CD14-positive monocyte (primary cell): ENCODE data around the gene DOCK4. TPM values are rescaled to one million over a fixed set of nuclear protein-coding genes. Genes with fewer than 3 reads are reported as not detected.

ENCODE experiments used
- DNase-seq, 3 donors: peaks; one replicate each; pipeline ENCODE4 v3.0.0-alpha.2; 2011 to 2022
- H2AFZ ChIP-seq: 2 replicates; pipeline ENCODE4 v1.6.0; 2012; ENCODE audit warnings: mild to moderate bottlenecking, low read depth, low read length, inconsistent platforms; ENCODE audit not compliant: insufficient read depth, poor library complexity, severe bottlenecking
- H3K27ac ChIP-seq, 2 donors: 1 replicate in 1 of 2; 2 replicates in 1 of 2; pipeline ENCODE4 v1.5.1; 2012 to 2013; ENCODE audit warnings: low read length in 2 of 2, control low read depth in 1 of 2, inconsistent platforms in 1 of 2, low read depth in 1 of 2, mild to moderate bottlenecking in 1 of 2
- H3K27me3 ChIP-seq, 2 donors: one replicate each; pipeline versions ENCODE4 v1.6.0 to v1.6.1; 2011 to 2013; ENCODE audit warnings: low read length in 2 of 2; ENCODE audit not compliant: control insufficient read depth in 2 of 2, insufficient read depth in 2 of 2
- H3K36me3 ChIP-seq, 2 donors: replicated peaks in 1 of 2; 1 replicate in 1 of 2; 2 replicates in 1 of 2; pipeline versions ENCODE4 v1.5.1 to v1.6.1; 2012 to 2013; ENCODE audit warnings: low read length in 2 of 2, control low read depth in 1 of 2, inconsistent platforms in 1 of 2, mild to moderate bottlenecking in 1 of 2; ENCODE audit not compliant: insufficient read depth in 2 of 2, control insufficient read depth in 1 of 2
- H3K4me1 ChIP-seq, 2 donors: 1 replicate in 1 of 2; 2 replicates in 1 of 2; pipeline versions ENCODE4 v1.5.1 to v1.6.1; 2012 to 2013; ENCODE audit warnings: low read length in 2 of 2, control low read depth in 1 of 2, inconsistent platforms in 1 of 2, mild to moderate bottlenecking in 1 of 2, moderate library complexity in 1 of 2; ENCODE audit not compliant: insufficient read depth in 2 of 2, control insufficient read depth in 1 of 2
- H3K4me2 ChIP-seq: replicated peaks from 2 replicates; pipeline ENCODE3; 2012; ENCODE audit warnings: low read length, moderate library complexity, mild to moderate bottlenecking; ENCODE audit not compliant: poor library complexity, severe bottlenecking; ENCODE audit errors: extremely low read depth
- H3K4me3 ChIP-seq, 3 experiments: fragments of 200-600 bp in 1 of 3; sonication (generic) in 1 of 3; replicated peaks in 1 of 3; 1 replicate in 2 of 3; 2 replicates in 1 of 3; pipeline ENCODE4 v1.5.1; 2011 to 2013; ENCODE audit warnings: low read length in 3 of 3, mild to moderate bottlenecking in 3 of 3, control low read depth in 2 of 3, low read depth in 2 of 3, inconsistent platforms in 1 of 3, moderate library complexity in 1 of 3
- H3K79me2 ChIP-seq: 2 replicates; pipeline ENCODE4 v1.6.0; 2012; ENCODE audit warnings: mild to moderate bottlenecking, control low read depth, inconsistent platforms, low read length, moderate library complexity; ENCODE audit not compliant: insufficient read depth
- H3K9ac ChIP-seq: 2 replicates; pipeline ENCODE4 v1.6.0; 2017; ENCODE audit warnings: low read length, mild to moderate bottlenecking; ENCODE audit not compliant: insufficient read depth, poor library complexity, severe bottlenecking
- H3K9me3 ChIP-seq, 2 donors: replicated peaks in 1 of 2; 1 replicate in 1 of 2; 2 replicates in 1 of 2; pipeline versions ENCODE4 v1.5.1 to v1.6.1; 2012 to 2013; ENCODE audit warnings: low read length in 2 of 2, control low read depth in 1 of 2; ENCODE audit not compliant: control insufficient read depth in 1 of 2, insufficient read depth in 1 of 2
- H4K20me1 ChIP-seq: 2 replicates; pipeline ENCODE4 v1.6.0; 2012; ENCODE audit warnings: mild to moderate bottlenecking, low read length, control low read depth, moderate library complexity; ENCODE audit not compliant: insufficient read depth
- H3K27ac Mint-ChIP-seq, 7 donors: one replicate each; pipeline ENCODE4 v1.8.0; 2020; ENCODE audit warnings: mild to moderate bottlenecking in 7 of 7, mixed read lengths in 7 of 7, moderate library complexity in 6 of 7, inconsistent platforms in 2 of 7
- H3K27me3 Mint-ChIP-seq, 3 donors: one replicate each; pipeline ENCODE4 v1.8.0; 2021 to 2022; ENCODE audit warnings: low read depth in 3 of 3, mild to moderate bottlenecking in 3 of 3, mixed read lengths in 3 of 3, moderate library complexity in 3 of 3, inconsistent platforms in 1 of 3
- H3K36me3 Mint-ChIP-seq, 2 donors: one replicate each; pipeline ENCODE4 v1.8.0; 2020; ENCODE audit warnings: mixed read lengths in 2 of 2, inconsistent platforms in 1 of 2, mild to moderate bottlenecking in 1 of 2
- H3K4me1 Mint-ChIP-seq: one replicate; pipeline ENCODE4 v1.8.0; 2020; ENCODE audit warnings: mild to moderate bottlenecking, mixed read lengths
- H3K4me3 Mint-ChIP-seq, 2 donors: one replicate each; pipeline ENCODE4 v1.8.0; 2020; ENCODE audit warnings: mild to moderate bottlenecking in 2 of 2, mixed read lengths in 2 of 2, moderate library complexity in 1 of 2
- H3K9me3 Mint-ChIP-seq, 7 donors: one replicate each; pipeline ENCODE4 v1.8.0; 2020 to 2022; ENCODE audit warnings: mixed read lengths in 7 of 7, mild to moderate bottlenecking in 6 of 7, moderate library complexity in 6 of 7, inconsistent platforms in 2 of 7
- CTCF ChIP-seq: fragments of 200-600 bp; IDR thresholded peaks from one replicate; pipeline ENCODE4 v1.8.0; 2022; ENCODE audit warnings: antibody characterized with exemption, mild to moderate bottlenecking
- WGBS: methylation state at CpG from one replicate; pipeline ENCODE4 v1.1.5; 2013; ENCODE audit warnings: missing lambda C conversion rate; ENCODE audit not compliant: insufficient coverage; 5-methylcytosine and 5-hydroxymethylcytosine counted together
- intact Hi-C, 2 donors: fragments of 100-400 bp; cut with micrococcal nuclease; formaldehyde crosslinking; loops; one replicate each; pipeline versions ENCODE4 v1.15.0 to v1.15.1; 2023
- polyA plus RNA-seq, 3 donors: library from polyadenylated mRNA; depleted of rRNA in 1 of 3; unstranded in 2 of 3; stranded (reverse) in 1 of 3; fragments of 300-500 nt in 2 of 3; fragments of >200 nt in 1 of 3; fragmentation: Illumina TruSeq in 2 of 3; gene quantifications; 1 replicate in 2 of 3; 2 replicates in 1 of 3; pipeline ENCODE4 v1.2.3, GENCODE V29; 2012 to 2021

DOCK4 gene
- polyA plus RNA-seq, 3 donors: 1.3 to 5.0 (median 2.7) TPM

DNA sequence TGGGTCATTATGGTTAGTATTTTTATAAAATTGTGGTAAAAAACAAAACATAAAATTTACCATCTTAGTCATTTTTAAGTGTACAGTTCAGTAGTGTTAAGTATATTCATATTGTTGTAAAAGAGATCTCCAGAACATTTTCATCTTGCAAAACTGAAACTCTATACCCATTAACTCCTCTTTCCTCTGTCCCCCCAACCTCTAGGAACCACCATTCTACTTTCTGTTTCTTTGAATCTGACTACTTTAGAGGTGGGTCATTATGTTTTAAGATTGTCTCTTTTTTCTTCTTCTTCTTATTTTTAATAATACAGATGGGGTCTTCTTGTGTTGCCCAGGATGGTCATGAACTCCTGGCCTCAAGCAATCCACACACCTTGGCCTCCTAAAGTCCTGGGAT is 84.1 kb downstream of the DOCK4 start:
- no peak for TF ChIP-seq CTCF

DNA sequence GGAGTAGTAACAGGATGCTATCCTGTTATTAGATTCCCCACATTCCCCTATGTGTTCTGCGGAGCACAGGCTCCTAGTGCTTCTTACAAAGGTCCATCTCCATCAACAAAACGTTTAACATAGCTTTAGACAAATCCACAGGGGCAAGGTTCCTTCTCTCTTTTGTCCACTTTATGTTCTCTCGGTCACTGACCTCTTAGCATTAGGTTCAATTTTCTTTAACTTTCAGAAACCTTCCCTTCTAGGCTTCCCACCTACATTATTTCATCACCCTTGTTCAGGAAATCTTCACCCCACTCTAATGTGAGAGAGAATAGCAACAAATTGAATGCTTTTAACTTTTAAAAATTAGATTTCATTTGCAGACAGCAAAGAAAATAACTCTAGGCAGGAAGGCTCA is 84.9 kb downstream of the DOCK4 start:
- no peaks in the 10 kb centered on the region for H3K27me3 ChIP-seq
- Mint-ChIP-seq H3K9me3 (peaks cover 0 to 4% (median 0%) of the 10 kb centered on the region in 7 donors), H3K36me3 (no peaks in the 10 kb centered on the region), H3K4me1 (peaks cover 9% of the 10 kb centered on the region), H3K27me3 (peaks cover 0 to 6% (median 3%) of the 10 kb centered on the region in 3 donors), H3K27ac (no peak overlapping the region), H3K4me3 (no peak overlapping the region)
- no peaks in the 10 kb centered on the region for H3K79me2 ChIP-seq
- no peak for TF ChIP-seq CTCF
- no peak for DNase-seq
- H3K4me3 ChIP-seq: no peak overlapping the region
- no peak overlapping the region for H3K4me2 ChIP-seq
- no peak overlapping the region for H2AFZ ChIP-seq
- intact Hi-C loops: no loop called here
- H3K27ac ChIP-seq: no peak overlapping the region
- no peak overlapping the region for H3K9ac ChIP-seq
- no peaks in the 10 kb centered on the region for H3K9me3 ChIP-seq
- H3K36me3 ChIP-seq: no peaks in the 10 kb centered on the region
- peaks cover 8 to 10% of the 10 kb centered on the region in 2 donors for H3K4me1 ChIP-seq
- WGBS: 86% methylated on average over 3 of the region's 3 CpGs
- no peaks in the 10 kb centered on the region for H4K20me1 ChIP-seq

More for the DNA sequence above, 84.1 kb downstream of the DOCK4 start:
- Histone ChIP-seq H3K27ac (no peak overlapping the region), H3K9me3 (no peaks in the 10 kb centered on the region), H3K4me2 (no peak overlapping the region), H3K27me3 (no peaks in the 10 kb centered on the region), H3K9ac (no peak overlapping the region), H4K20me1 (no peaks in the 10 kb centered on the region), H3K36me3 (no peaks in the 10 kb centered on the region), H3K4me1 (peaks cover 8 to 10% of the 10 kb centered on the region in 2 donors), H2AFZ (no peak overlapping the region), H3K4me3 (no peak overlapping the region), H3K79me2 (no peaks in the 10 kb centered on the region)
- intact Hi-C loops: no loop called here
- Mint-ChIP-seq H3K4me3 (no peak overlapping the region), H3K36me3 (no peaks in the 10 kb centered on the region), H3K27me3 (peaks cover 0 to 6% (median 3%) of the 10 kb centered on the region in 3 donors), H3K9me3 (peaks cover 0 to 5% (median 0%) of the 10 kb centered on the region in 7 donors), H3K4me1 (peaks cover 9% of the 10 kb centered on the region), H3K27ac (no peak overlapping the region)
- no peak for DNase-seq
